GM12878 (cell line): ENCODE results near the gene TOMM40L. TPM values are rescaled to one million over a fixed set of nuclear protein-coding genes. Genes with fewer than 3 reads are reported as not detected.

Experiments
- ATAC-seq: fragments of 200-7000 bp; cut with Tn5 transposase; 3 replicates; pipeline ENCODE4 v1.9.1; 2020; ENCODE audit warnings: mild to moderate bottlenecking, moderate library complexity
- BruUV-seq: library from RNA; stranded (reverse); fragments of 400-500 nt; replicated peaks from 2 replicates; lab custom pipeline; 2021; lab: Mats Ljungman, UMichigan
- CTCF ChIA-PET: fragments of 300-600 bp; sonication (Branson Sonifier 250); formaldehyde crosslinking; extraction: SDS; loops from one replicate; lab custom pipeline; 2021; ENCODE audit warnings: inconsistent platforms; lab: Yijun Ruan, JAX
- POLR2A ChIA-PET: fragments of 350-600 bp; formaldehyde crosslinking; extraction: SDS; loops from one replicate; lab custom pipeline; 2021; ENCODE audit warnings: inconsistent platforms; lab: Charles Lee
- RAD21 ChIA-PET: fragments of 300-600 bp; sonication (Branson Sonifier 250); formaldehyde crosslinking; loops from one replicate; lab custom pipeline; 2023; ENCODE audit warnings: antibody characterized with exemption; ENCODE audit not compliant: unreplicated experiment; lab: Charles Lee
- SMC1A ChIA-PET: fragments of 300-600 bp; sonication (Branson Sonifier 250); formaldehyde crosslinking; loops from one replicate; lab custom pipeline; 2023; ENCODE audit not compliant: unreplicated experiment, uncharacterized antibody; lab: Charles Lee
- DNase-seq: peaks from one replicate; pipeline ENCODE4 v3.0.0-alpha.2; 2011; ENCODE audit warnings: low read depth, low spot score
- FAIRE-seq: peaks from 3 replicates; lab custom pipeline; 2011; peaks lifted over from hg19 to GRCh38; lab: Jason Lieb, UNC
- H2AFZ ChIP-seq: 2 replicates; pipeline ENCODE4 v1.6.0; 2011; ENCODE audit warnings: low read depth, low read length, control low read depth; ENCODE audit not compliant: control insufficient read depth
- H3K27ac ChIP-seq: 2 replicates; pipeline ENCODE4 v1.5.1; 2011; ENCODE audit warnings: control low read depth; ENCODE audit not compliant: control insufficient read depth, insufficient read depth
- H3K27me3 ChIP-seq, 2 experiments: replicated peaks in 1 of 2; 2 replicates each; pipeline versions ENCODE4 v1.6.0 to v1.6.1; 2011; ENCODE audit warnings: low read length in 1 of 2; ENCODE audit not compliant: control insufficient read depth in 2 of 2, insufficient read depth in 2 of 2
- H3K36me3 ChIP-seq, 2 experiments: 2 replicates each; pipeline ENCODE4 v1.5.1; 2011; ENCODE audit warnings: low read length in 1 of 2; ENCODE audit not compliant: control insufficient read depth in 2 of 2, insufficient read depth in 2 of 2
- H3K4me1 ChIP-seq: 2 replicates; pipeline ENCODE4 v1.6.1; 2011; ENCODE audit warnings: mild to moderate bottlenecking, low read length, moderate library complexity, mixed read lengths; ENCODE audit not compliant: control insufficient read depth, insufficient read depth
- H3K4me2 ChIP-seq: 2 replicates; pipeline ENCODE4 v1.6.0; 2011; ENCODE audit warnings: control low read depth; ENCODE audit not compliant: control insufficient read depth, insufficient read depth
- H3K4me3 ChIP-seq: fragments of 200-600 bp; sonication (generic); 2 replicates; pipeline ENCODE4 v1.5.1; 2016
- H3K79me2 ChIP-seq: 2 replicates; pipeline ENCODE4 v1.6.0; 2011; ENCODE audit warnings: low read length; ENCODE audit not compliant: control insufficient read depth, insufficient read depth
- H3K9ac ChIP-seq: 2 replicates; pipeline ENCODE4 v1.8.0; 2011; ENCODE audit warnings: low read length, control low read depth, mixed read lengths; ENCODE audit not compliant: control insufficient read depth, insufficient read depth
- H3K9me3 ChIP-seq: replicated peaks from 3 replicates; pipeline ENCODE4 v1.5.1; 2011; ENCODE audit warnings: mild to moderate bottlenecking, low read length; ENCODE audit not compliant: control insufficient read depth, insufficient read depth
- H4K20me1 ChIP-seq: 2 replicates; pipeline ENCODE4 v1.6.0; 2011; ENCODE audit not compliant: control insufficient read depth, insufficient read depth
- HSF1 ChIP-seq: fragments of 150-350 bp; IDR thresholded peaks from 2 replicates; pipeline ENCODE4 v1.6.1; 2014; ENCODE audit warnings: mild to moderate bottlenecking, low read depth, low read length
- IKZF1 ChIP-seq: fragments of 450-650 bp; conservative IDR thresholded peaks from 2 replicates; pipeline ENCODE4 v1.6.1; 2017; ENCODE audit warnings: antibody characterized with exemption, mild to moderate bottlenecking
- IKZF2 ChIP-seq, 2 experiments: fragments of 450-650 bp; IDR thresholded peaks; 2 replicates each; pipeline ENCODE4 v1.6.1; 2017; ENCODE audit warnings: mild to moderate bottlenecking in 2 of 2, moderate library complexity in 2 of 2
- JUNB ChIP-seq: IDR thresholded peaks from 2 replicates; pipeline ENCODE4 v1.6.1; 2016; ENCODE audit warnings: antibody characterized with exemption, mild to moderate bottlenecking
- NFIC ChIP-seq: IDR thresholded peaks from 2 replicates; pipeline ENCODE4 v1.6.1; 2012; ENCODE audit warnings: low read depth, mild to moderate bottlenecking, inconsistent platforms, low read length, moderate library complexity
- RUNX3 ChIP-seq: IDR thresholded peaks from 2 replicates; pipeline ENCODE4 v1.6.1; 2012; ENCODE audit warnings: low read length, inconsistent platforms
- YBX1 ChIP-seq: fragments of 450-650 bp; IDR thresholded peaks from 2 replicates; pipeline ENCODE4 v1.6.1; 2016; ENCODE audit warnings: antibody characterized with exemption
- ZNF687 ChIP-seq: fragments of 450-650 bp; IDR thresholded peaks from 2 replicates; pipeline ENCODE4 v1.6.1; 2017; ENCODE audit warnings: mild to moderate bottlenecking, moderate library complexity
- WGBS: methylation state at CpG from one replicate; pipeline ENCODE4 v1.1.6; 2016; ENCODE audit warnings: low lambda C conversion rate; ENCODE audit not compliant: insufficient replicate concordance, insufficient coverage; ENCODE audit errors: missing lambda C conversion rate; 5-methylcytosine and 5-hydroxymethylcytosine counted together
- in situ Hi-C: fragments of 300-500 bp; cut with MboI; formaldehyde crosslinking; loops from 9 replicates; pipeline ENCODE4 v1.14.3; 2018; ENCODE audit warnings: mixed read lengths
- intact Hi-C: fragments of 100-400 bp; cut with micrococcal nuclease; formaldehyde crosslinking; loops from one replicate; pipeline ENCODE4 v1.14.2; 2022; ENCODE audit not compliant: unreplicated experiment
- polyA plus RNA-seq, 11 experiments: library from polyadenylated mRNA; depleted of rRNA in 4 of 11; unstranded in 6 of 11; stranded (reverse) in 5 of 11; fragments of >200 nt; fragmentation: Nextera tagmentation in 4 of 11; fragmentation: Illumina TruSeq in 1 of 11; extraction: Ambion mirVana in 4 of 11; extraction: Trizol in 1 of 11; gene quantifications; 1 replicate in 1 of 11; 2 replicates in 10 of 11; pipeline versions ENCODE4 v1.2.1 to v1.2.3, GENCODE V29; 2011 to 2016; ENCODE audit warnings: inconsistent platforms in 2 of 11, missing spikeins in 2 of 11, low read depth in 1 of 11
- total RNA-seq, 4 experiments: library from RNA; depleted of rRNA in 3 of 4; stranded (reverse); fragments of >200 nt in 3 of 4; fragmentation: Illumina TruSeq in 1 of 4; extraction: Trizol in 1 of 4; gene quantifications; 2 replicates each; pipeline versions ENCODE4 v1.2.1 to v1.2.3, GENCODE V29; 2013 to 2021

TOMM40L gene
- total and polyA plus RNA-seq, 10 of the 15 experiments (the other 5 are each of a cell fraction or from before 2014, with no cell fraction given) = 5.9 to 21.6 (median 15.7) TPM

GRCh38 chr1:161182214-161182613 lies 43.6 kb upstream of the TOMM40L start:
- DNase-seq (peak; percentile 63), ATAC-seq (peak; percentile 56), FAIRE-seq (peak; percentile 69)
- ChIA-PET RAD21 (interaction anchor here (0.8 to 3.2 kb wide), 11 partner anchors 12 to 132 kb away, joined by 3 to 25 read pairs (median 5); partner anchors contain the start of genes ADAMTS4, NDUFS2, PPOX and SDHC), SMC1A (interaction anchor here (0.7 to 5.6 kb wide), 15 partner anchors 10 to 207 kb away, joined by 3 to 50 read pairs (median 6); partner anchors contain the start of genes APOA2, NDUFS2, PPOX and TOMM40L), CTCF (interaction anchor here (0.6 to 5.6 kb wide), 18 partner anchors 11 to 200 kb away, joined by 3 to 74 read pairs (median 10); partner anchors contain the start of genes APOA2, NDUFS2, PPOX and TOMM40L), POLR2A (interaction anchor here (0.7 to 2.7 kb wide), 9 partner anchors 16 to 207 kb away, joined by 3 to 17 read pairs (median 4); partner anchors contain the start of genes DEDD, NDUFS2, PPOX and USF1)
- TF ChIP-seq YBX1 = no peak
- TF ChIP-seq JUNB = peak; percentile 43; the same call in 1 of the 2 replicates
- peak; percentile 54 for TF ChIP-seq NFIC
- TF ChIP-seq HSF1 = no peak
- TF ChIP-seq ZNF687 = 0 out of 2 replicates have a peak, but pooled peaks have one; percentile 49
- peak; percentile 34 to 35; a peak in 2 of 4 replicates for TF ChIP-seq IKZF2 (IDR thresholded peaks at IDR 0.05)
- TF ChIP-seq IKZF1 = peak; percentile 10; the same call in 1 of the 2 replicates
- peak; percentile 77 for TF ChIP-seq RUNX3
- 0 out of 2 replicates have a peak overlapping the region, but pooled peaks have one; percentile 17 for H3K9ac ChIP-seq
- intact Hi-C loops (no loop called here), in situ Hi-C loops (no loop called here)
- no peak overlapping the region; the same call in 1 of the 2 replicates for H3K4me3 ChIP-seq
- H4K20me1 ChIP-seq = no peaks in the 10 kb centered on the region
- H3K9me3 ChIP-seq = no peaks in the 10 kb centered on the region
- H2AFZ ChIP-seq = no peak overlapping the region
- peaks cover 16% of the 10 kb centered on the region for H3K79me2 ChIP-seq
- peaks cover 59% of the 10 kb centered on the region for H3K4me1 ChIP-seq
- WGBS = 43% methylated on average over 1 of the region's 1 CpG
- H3K27me3 ChIP-seq = no peaks in the 10 kb centered on the region
- no TSS peak for BruUV-seq
- H3K36me3 ChIP-seq = no peaks in the 10 kb centered on the region
- H3K4me2 ChIP-seq = peak overlapping the region; percentile 79
- H3K27ac ChIP-seq = peak overlapping the region; percentile 97
